GM23338 (cell line): ENCODE data around the gene NEK11. TPM values are rescaled to one million over a fixed set of nuclear protein-coding genes. Genes with fewer than 3 reads are reported as not detected.
A peak's percentile ranks its signal among the peaks of the same experiment; 100 is the strongest.

Experiments
- ATAC-seq: fragments of 200-7000 bp; cut with Tn5 transposase; 3 replicates; pipeline ENCODE4 v1.9.1; 2020
- DNase-seq: peaks from one replicate; pipeline ENCODE4 v3.0.0-alpha.2; 2015; ENCODE audit warnings: low spot score
- H2AFZ ChIP-seq: fragments of 200-600 bp; sonication (generic); 2 replicates; pipeline ENCODE4 v1.8.0; 2016; ENCODE audit warnings: antibody characterized with exemption, mild to moderate bottlenecking, moderate library complexity
- H3F3A ChIP-seq: fragments of 200-600 bp; sonication (generic); replicated peaks from 2 replicates; pipeline ENCODE4 v1.8.0; 2017; ENCODE audit warnings: antibody characterized with exemption, mixed run types, low read depth
- H3K27ac ChIP-seq: fragments of 200-600 bp; sonication (generic); 2 replicates; pipeline ENCODE4 v1.6.1; 2016; ENCODE audit warnings: low read depth
- H3K27me3 ChIP-seq: fragments of 200-600 bp; sonication (generic); 2 replicates; pipeline ENCODE4 v1.8.0; 2016; ENCODE audit warnings: mild to moderate bottlenecking, mixed run types, moderate library complexity; ENCODE audit not compliant: insufficient read depth
- H3K36me3 ChIP-seq: fragments of 200-600 bp; sonication (generic); 2 replicates; pipeline ENCODE4 v1.8.0; 2016; ENCODE audit warnings: mild to moderate bottlenecking; ENCODE audit not compliant: insufficient read depth
- H3K4me1 ChIP-seq: fragments of 200-600 bp; sonication (generic); 2 replicates; pipeline ENCODE4 v1.8.0; 2016; ENCODE audit warnings: mild to moderate bottlenecking, moderate library complexity; ENCODE audit not compliant: insufficient read depth
- H3K4me2 ChIP-seq: fragments of 200-600 bp; sonication (generic); 2 replicates; pipeline ENCODE4 v1.7.1; 2017; ENCODE audit warnings: mixed run types
- H3K4me3 ChIP-seq: fragments of 200-600 bp; sonication (generic); 2 replicates; pipeline ENCODE4 v1.6.1; 2016; ENCODE audit warnings: mixed run types
- H3K79me2 ChIP-seq: fragments of 200-600 bp; sonication (generic); replicated peaks from 2 replicates; pipeline ENCODE4 v1.8.0; 2017; ENCODE audit warnings: mild to moderate bottlenecking; ENCODE audit not compliant: insufficient read depth
- H3K9me2 ChIP-seq: fragments of 200-600 bp; sonication (generic); 2 replicates; pipeline ENCODE4 v1.8.0; 2017; ENCODE audit not compliant: insufficient read depth
- H4K20me1 ChIP-seq: fragments of 200-600 bp; sonication (generic); replicated peaks from 2 replicates; pipeline ENCODE4 v1.8.0; 2017; ENCODE audit warnings: mild to moderate bottlenecking; ENCODE audit not compliant: insufficient read depth
- H3K27ac Mint-ChIP-seq: 2 replicates; pipeline ENCODE4 v1.8.0; 2020; ENCODE audit warnings: inconsistent platforms, mild to moderate bottlenecking, moderate library complexity, mixed read lengths
- H3K27me3 Mint-ChIP-seq: 3 replicates; pipeline ENCODE4 v1.8.0; 2022; ENCODE audit warnings: low read depth, mild to moderate bottlenecking, moderate library complexity, mixed read lengths, inconsistent platforms; ENCODE audit not compliant: insufficient read depth, poor library complexity
- H3K36me3 Mint-ChIP-seq: 3 replicates; pipeline ENCODE4 v1.8.0; 2021; ENCODE audit warnings: low read depth, mild to moderate bottlenecking, inconsistent platforms, moderate library complexity, mixed read lengths
- H3K4me1 Mint-ChIP-seq: 3 replicates; pipeline ENCODE4 v1.8.0; 2020; ENCODE audit warnings: mild to moderate bottlenecking, inconsistent platforms, mixed read lengths
- H3K4me3 Mint-ChIP-seq: 3 replicates; pipeline ENCODE4 v1.8.0; 2021; ENCODE audit warnings: moderate library complexity, mild to moderate bottlenecking, inconsistent platforms, mixed read lengths
- H3K9me3 Mint-ChIP-seq: 3 replicates; pipeline ENCODE4 v1.8.0; 2020; ENCODE audit warnings: moderate library complexity, mild to moderate bottlenecking, inconsistent platforms, mixed read lengths
- CREB1 ChIP-seq: fragments of 250-450 bp; sonication (Bioruptor Pico); IDR thresholded peaks from 2 replicates; pipeline ENCODE4 v1.5.0; 2020; ENCODE audit warnings: low read depth, mild to moderate bottlenecking, moderate library complexity
- EZH2 ChIP-seq: fragments of 200-600 bp; sonication (generic); IDR thresholded peaks from one replicate; pipeline ENCODE4 v1.8.0; 2017; ENCODE audit warnings: antibody characterized with exemption, mild to moderate bottlenecking, low read depth; ENCODE audit not compliant: unreplicated experiment
- STAT1 ChIP-seq: IDR thresholded peaks from one replicate; pipeline ENCODE4 v1.6.1; 2016; ENCODE audit warnings: antibody characterized with exemption; ENCODE audit not compliant: unreplicated experiment
- ZNF114 ChIP-seq: fragments of 250-450 bp; sonication (Bioruptor Pico); IDR thresholded peaks from 2 replicates; pipeline ENCODE4 v1.5.0; 2020; ENCODE audit warnings: mild to moderate bottlenecking, moderate library complexity
- ZNF331 ChIP-seq: fragments of 250-450 bp; sonication (Bioruptor Pico); IDR thresholded peaks from 2 replicates; pipeline ENCODE4 v1.5.0; 2020; ENCODE audit warnings: low read depth, mild to moderate bottlenecking, moderate library complexity
- polyA plus RNA-seq: library from polyadenylated mRNA; unstranded; fragments of >200 nt; fragmentation: Nextera tagmentation; extraction: Ambion mirVana; gene quantifications from 2 replicates; pipeline ENCODE4 v1.2.1, GENCODE V29; 2016
- total RNA-seq: library from RNA; depleted of rRNA; stranded (reverse); fragments of >200 nt; shearing (Covaris generic); gene quantifications from 2 replicates; pipeline ENCODE4 v1.2.3, GENCODE V29; 2014
- TF ChIP-seq, protein P1 (sequence below): fragments of 250-450 bp; sonication (Bioruptor Pico); IDR thresholded peaks from 2 replicates; pipeline ENCODE4 v1.5.0; 2020; ENCODE audit warnings: mild to moderate bottlenecking, moderate library complexity

The NEK11 gene
- total and polyA plus RNA-seq, 2 experiments from 2014 or later = 0.80 to 1.1 TPM

DNA sequence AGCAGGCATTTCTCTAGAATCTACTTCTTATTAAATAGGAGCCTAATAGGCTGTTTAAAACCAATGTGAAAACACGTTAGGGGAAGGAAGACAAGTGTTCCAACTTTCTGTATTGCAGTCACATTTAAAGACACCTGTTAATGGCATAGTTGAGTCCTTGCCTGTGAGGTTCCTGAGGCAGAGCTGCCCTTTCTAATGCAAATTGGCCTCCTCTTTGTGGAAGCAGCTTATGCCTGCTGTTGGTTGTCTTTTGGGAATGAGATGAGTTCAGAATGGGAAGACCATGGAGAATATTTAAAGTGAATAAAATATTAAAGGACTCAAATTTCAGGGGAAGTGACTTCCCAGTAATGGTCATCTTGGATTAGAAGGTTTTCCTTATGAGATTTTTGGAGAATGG is 51.2 kb downstream of the NEK11 start:
- Histone ChIP-seq H3K4me2 (peak overlapping the region; percentile 62), H3K4me1 (peaks cover 22% of the 10 kb centered on the region), H3K9me2 (no peaks in the 10 kb centered on the region), H3K79me2 (no peaks in the 10 kb centered on the region), H3K27ac (peak overlapping the region; percentile 45; the same call in 1 of the 2 replicates), H2AFZ (no peak overlapping the region), H3K27me3 (no peaks in the 10 kb centered on the region), H3K36me3 (no peaks in the 10 kb centered on the region), H3F3A (no peaks in the 10 kb centered on the region), H3K4me3 (peak overlapping the region; percentile 23; the same call in 1 of the 2 replicates), H4K20me1 (no peaks in the 10 kb centered on the region)
- Mint-ChIP-seq H3K36me3 (no peaks in the 10 kb centered on the region), H3K4me3 (peak overlapping the region; percentile 43), H3K27me3 (no peaks in the 10 kb centered on the region), H3K27ac (peak overlapping the region; percentile 88), H3K9me3 (no peaks in the 10 kb centered on the region), H3K4me1 (peaks cover 33% of the 10 kb centered on the region)
- DNase-seq (peak; percentile 83), ATAC-seq (peak; percentile 98)
- TF ChIP-seq EZH2 = no peak
- TF ChIP-seq CREB1 (CRISPR knock-in tag) = no peak
- TF ChIP-seq, protein P1, sequence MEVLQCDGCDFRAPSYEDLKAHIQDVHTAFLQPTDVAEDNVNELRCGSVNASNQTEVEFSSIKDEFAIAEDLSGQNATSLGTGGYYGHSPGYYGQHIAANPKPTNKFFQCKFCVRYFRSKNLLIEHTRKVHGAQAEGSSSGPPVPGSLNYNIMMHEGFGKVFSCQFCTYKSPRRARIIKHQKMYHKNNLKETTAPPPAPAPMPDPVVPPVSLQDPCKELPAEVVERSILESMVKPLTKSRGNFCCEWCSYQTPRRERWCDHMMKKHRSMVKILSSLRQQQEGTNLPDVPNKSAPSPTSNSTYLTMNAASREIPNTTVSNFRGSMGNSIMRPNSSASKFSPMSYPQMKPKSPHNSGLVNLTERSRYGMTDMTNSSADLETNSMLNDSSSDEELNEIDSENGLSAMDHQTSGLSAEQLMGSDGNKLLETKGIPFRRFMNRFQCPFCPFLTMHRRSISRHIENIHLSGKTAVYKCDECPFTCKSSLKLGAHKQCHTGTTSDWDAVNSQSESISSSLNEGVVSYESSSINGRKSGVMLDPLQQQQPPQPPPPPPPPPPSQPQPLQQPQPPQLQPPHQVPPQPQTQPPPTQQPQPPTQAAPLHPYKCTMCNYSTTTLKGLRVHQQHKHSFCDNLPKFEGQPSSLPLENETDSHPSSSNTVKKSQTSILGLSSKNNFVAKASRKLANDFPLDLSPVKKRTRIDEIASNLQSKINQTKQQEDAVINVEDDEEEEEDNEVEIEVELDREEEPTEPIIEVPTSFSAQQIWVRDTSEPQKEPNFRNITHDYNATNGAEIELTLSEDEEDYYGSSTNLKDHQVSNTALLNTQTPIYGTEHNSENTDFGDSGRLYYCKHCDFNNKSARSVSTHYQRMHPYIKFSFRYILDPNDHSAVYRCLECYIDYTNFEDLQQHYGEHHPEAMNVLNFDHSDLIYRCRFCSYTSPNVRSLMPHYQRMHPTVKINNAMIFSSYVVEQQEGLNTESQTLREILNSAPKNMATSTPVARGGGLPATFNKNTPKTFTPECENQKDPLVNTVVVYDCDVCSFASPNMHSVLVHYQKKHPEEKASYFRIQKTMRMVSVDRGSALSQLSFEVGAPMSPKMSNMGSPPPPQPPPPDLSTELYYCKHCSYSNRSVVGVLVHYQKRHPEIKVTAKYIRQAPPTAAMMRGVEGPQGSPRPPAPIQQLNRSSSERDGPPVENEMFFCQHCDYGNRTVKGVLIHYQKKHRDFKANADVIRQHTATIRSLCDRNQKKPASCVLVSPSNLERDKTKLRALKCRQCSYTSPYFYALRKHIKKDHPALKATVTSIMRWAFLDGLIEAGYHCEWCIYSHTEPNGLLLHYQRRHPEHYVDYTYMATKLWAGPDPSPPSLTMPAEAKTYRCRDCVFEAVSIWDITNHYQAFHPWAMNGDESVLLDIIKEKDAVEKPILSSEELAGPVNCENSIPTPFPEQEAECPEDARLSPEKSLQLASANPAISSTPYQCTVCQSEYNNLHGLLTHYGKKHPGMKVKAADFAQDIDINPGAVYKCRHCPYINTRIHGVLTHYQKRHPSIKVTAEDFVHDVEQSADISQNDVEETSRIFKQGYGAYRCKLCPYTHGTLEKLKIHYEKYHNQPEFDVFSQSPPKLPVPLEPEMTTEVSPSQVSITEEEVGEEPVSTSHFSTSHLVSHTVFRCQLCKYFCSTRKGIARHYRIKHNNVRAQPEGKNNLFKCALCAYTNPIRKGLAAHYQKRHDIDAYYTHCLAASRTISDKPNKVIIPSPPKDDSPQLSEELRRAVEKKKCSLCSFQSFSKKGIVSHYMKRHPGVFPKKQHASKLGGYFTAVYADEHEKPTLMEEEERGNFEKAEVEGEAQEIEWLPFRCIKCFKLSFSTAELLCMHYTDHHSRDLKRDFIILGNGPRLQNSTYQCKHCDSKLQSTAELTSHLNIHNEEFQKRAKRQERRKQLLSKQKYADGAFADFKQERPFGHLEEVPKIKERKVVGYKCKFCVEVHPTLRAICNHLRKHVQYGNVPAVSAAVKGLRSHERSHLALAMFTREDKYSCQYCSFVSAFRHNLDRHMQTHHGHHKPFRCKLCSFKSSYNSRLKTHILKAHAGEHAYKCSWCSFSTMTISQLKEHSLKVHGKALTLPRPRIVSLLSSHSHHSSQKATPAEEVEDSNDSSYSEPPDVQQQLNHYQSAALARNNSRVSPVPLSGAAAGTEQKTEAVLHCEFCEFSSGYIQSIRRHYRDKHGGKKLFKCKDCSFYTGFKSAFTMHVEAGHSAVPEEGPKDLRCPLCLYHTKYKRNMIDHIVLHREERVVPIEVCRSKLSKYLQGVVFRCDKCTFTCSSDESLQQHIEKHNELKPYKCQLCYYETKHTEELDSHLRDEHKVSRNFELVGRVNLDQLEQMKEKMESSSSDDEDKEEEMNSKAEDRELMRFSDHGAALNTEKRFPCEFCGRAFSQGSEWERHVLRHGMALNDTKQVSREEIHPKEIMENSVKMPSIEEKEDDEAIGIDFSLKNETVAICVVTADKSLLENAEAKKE = peak; percentile 57; the same call in 1 of the 2 replicates

DNA sequence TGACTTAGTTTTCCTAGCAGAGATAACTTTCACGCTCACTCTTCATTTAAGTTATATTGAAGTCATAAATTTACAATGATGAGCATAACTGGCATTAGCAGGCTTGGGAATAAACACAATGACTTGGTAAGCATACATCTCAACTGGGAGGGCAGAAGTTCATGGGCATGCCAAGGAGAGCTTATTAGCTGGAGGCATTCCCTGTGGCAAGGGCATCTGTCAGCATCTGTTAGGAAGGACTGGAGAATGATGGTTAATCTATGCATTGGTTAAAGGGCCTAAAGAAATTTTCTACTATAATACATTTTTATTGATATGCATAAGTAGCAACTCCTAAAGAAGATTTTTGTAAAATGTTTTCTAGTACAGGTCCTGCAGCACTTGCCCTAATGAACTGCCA is 52.4 kb downstream of the NEK11 start:
- no peak for DNase-seq
- Histone ChIP-seq H3K27ac (no peak overlapping the region), H3K36me3 (no peaks in the 10 kb centered on the region), H3F3A (no peaks in the 10 kb centered on the region), H3K4me1 (peaks cover 22% of the 10 kb centered on the region), H3K4me2 (no peak overlapping the region), H3K27me3 (no peaks in the 10 kb centered on the region), H3K9me2 (no peaks in the 10 kb centered on the region), H4K20me1 (no peaks in the 10 kb centered on the region), H2AFZ (no peak overlapping the region), H3K79me2 (no peaks in the 10 kb centered on the region), H3K4me3 (no peak overlapping the region)
- Mint-ChIP-seq H3K27ac (no peak overlapping the region), H3K27me3 (no peaks in the 10 kb centered on the region), H3K36me3 (no peaks in the 10 kb centered on the region), H3K4me1 (peaks cover 35% of the 10 kb centered on the region), H3K4me3 (no peak overlapping the region), H3K9me3 (no peaks in the 10 kb centered on the region)
- ATAC-seq = no peak
- TF ChIP-seq EZH2 (no peak), ZNF114 (no peak), STAT1 (no peak), CREB1 (CRISPR knock-in tag) (no peak), ZNF331 (CRISPR knock-in tag) (no peak)
- TF ChIP-seq, protein P1 = no peak
